Testis (tissue), 3 donors: ENCODE measurements around the gene PDZD8. TPM values are rescaled to one million over a fixed set of nuclear protein-coding genes. Genes with fewer than 3 reads are reported as not detected.

Experiments used
- DNase-seq: peaks from one replicate; pipeline ENCODE4 v3.0.0-alpha.2; 2019
- H3K27ac ChIP-seq, 2 donors: fragments of 200-600 bp; sonication (generic); one replicate each; pipeline ENCODE4 v1.5.1; 2019
- H3K27me3 ChIP-seq: fragments of 200-600 bp; sonication (generic); one replicate; pipeline ENCODE4 v1.5.1; 2019
- H3K36me3 ChIP-seq: fragments of 200-600 bp; sonication (generic); one replicate; pipeline ENCODE4 v1.5.1; 2017; ENCODE audit warnings: low read depth; ENCODE audit errors: missing control alignments
- H3K4me1 ChIP-seq: fragments of 200-600 bp; sonication (generic); one replicate; pipeline ENCODE4 v1.5.1; 2019
- H3K4me3 ChIP-seq, 2 donors: fragments of 200-600 bp; sonication (generic); one replicate each; pipeline ENCODE4 v1.5.1; 2017 to 2019
- H3K9me3 ChIP-seq: fragments of 200-600 bp; sonication (generic); one replicate; pipeline ENCODE4 v1.5.1; 2017
- CTCF ChIP-seq, 3 experiments: fragments of 450-650 bp in 2 of 3; fragments of 200-600 bp in 1 of 3; sonication (generic) in 1 of 3; IDR thresholded peaks; one replicate each; pipeline ENCODE4 v1.5.1; 2016 to 2019; ENCODE audit warnings: antibody characterized with exemption in 3 of 3, mild to moderate bottlenecking in 2 of 3, moderate library complexity in 1 of 3
- POLR2A ChIP-seq: fragments of 450-650 bp; IDR thresholded peaks from one replicate; pipeline ENCODE4 v1.6.1; 2017; ENCODE audit warnings: antibody characterized with exemption, mild to moderate bottlenecking, moderate library complexity
- WGBS, 2 donors: methylation state at CpG; one replicate each; pipeline ENCODE4 v1.1.5; 2018; 5-methylcytosine and 5-hydroxymethylcytosine counted together
- intact Hi-C: fragments of 100-400 bp; cut with DNase I; formaldehyde crosslinking; loops from one replicate; pipeline ENCODE4 v1.15.1; 2023; ENCODE audit warnings: low total_unique reads
- polyA plus RNA-seq: library from polyadenylated mRNA; stranded (reverse); fragments of 350-450 nt; fragmentation: Illumina TruSeq; extraction: RNeasy Lipid Tissue Mini Kit (QIAGEN cat#74804); gene quantifications from one replicate; pipeline ENCODE4 v1.2.3, GENCODE V29; 2014; ENCODE audit warnings: low read depth, low replicate concordance; ENCODE audit not compliant: insufficient read depth
- total RNA-seq, 2 donors: library from RNA; depleted of rRNA; stranded (reverse); fragments of >200 nt; gene quantifications; one replicate each; pipeline ENCODE4 v1.2.3, GENCODE V29; 2016

Gene PDZD8
- total and polyA plus RNA-seq, 3 donors from 2014 or later: 49.6 to 120 (median 107) TPM

GRCh38 chr10:117277675-117278074 lies 97.6 kb downstream of the PDZD8 start:
- TF ChIP-seq CTCF (IDR thresholded peaks at IDR 0.05) (no peak), POLR2A (no peak)
- H3K9me3 ChIP-seq: no peaks in the 10 kb centered on the region
- no peak overlapping the region for H3K27ac ChIP-seq

GRCh38 chr10:117275121-117275520 lies 100.1 kb downstream of the PDZD8 start:
- 53 to 72% methylated on average over 3 of the region's 3 CpGs for WGBS, 2 donors
- H3K36me3 ChIP-seq: no peaks in the 10 kb centered on the region
- no peak overlapping the region for H3K27ac ChIP-seq

More at GRCh38 chr10:117277675-117278074, 97.6 kb downstream of the PDZD8 start:
- Histone ChIP-seq H3K27me3 (no peaks in the 10 kb centered on the region), H3K36me3 (no peaks in the 10 kb centered on the region), H3K4me3 (no peak overlapping the region), H3K4me1 (no peaks in the 10 kb centered on the region)
- 87 to 89% methylated on average over 2 of the region's 2 CpGs for WGBS, 2 donors
- intact Hi-C loops: no loop called here
- DNase-seq: no peak

GRCh38 chr10:117274509-117274908 lies 100.7 kb downstream of the PDZD8 start:
- no peak overlapping the region for H3K27ac ChIP-seq
- no peaks in the 10 kb centered on the region for H3K27me3 ChIP-seq
- WGBS, 2 donors: 92 to 96% methylated on average over 5 of the region's 5 CpGs
- DNase-seq: no peak
- H3K4me1 ChIP-seq: no peaks in the 10 kb centered on the region
- no peaks in the 10 kb centered on the region for H3K36me3 ChIP-seq
- no peak overlapping the region for H3K4me3 ChIP-seq
- intact Hi-C loops: no loop called here
- no peaks in the 10 kb centered on the region for H3K9me3 ChIP-seq
- TF ChIP-seq POLR2A (no peak), CTCF (IDR thresholded peaks at IDR 0.05) (no peak)

More at GRCh38 chr10:117275121-117275520, 100.1 kb downstream of the PDZD8 start:
- Histone ChIP-seq H3K9me3 (no peaks in the 10 kb centered on the region), H3K27me3 (no peaks in the 10 kb centered on the region), H3K4me3 (no peak overlapping the region), H3K4me1 (no peaks in the 10 kb centered on the region)
- DNase-seq: no peak
- TF ChIP-seq CTCF (IDR thresholded peaks at IDR 0.05) (no peak), POLR2A (no peak)
- intact Hi-C loops: no loop called here

GRCh38 chr10:117273980-117274379 lies 101.3 kb downstream of the PDZD8 start:
- TF ChIP-seq CTCF (IDR thresholded peaks at IDR 0.05) (no peak), POLR2A (no peak)
- no peaks in the 10 kb centered on the region for H3K36me3 ChIP-seq
- H3K4me1 ChIP-seq: no peaks in the 10 kb centered on the region
- intact Hi-C loops: no loop called here
- no peak overlapping the region for H3K27ac ChIP-seq
- 94 to 96% methylated on average over 3 of the region's 3 CpGs for WGBS, 2 donors
- H3K4me3 ChIP-seq: no peak overlapping the region
- H3K9me3 ChIP-seq: no peaks in the 10 kb centered on the region
- no peaks in the 10 kb centered on the region for H3K27me3 ChIP-seq
- DNase-seq: no peak
